Measurements from ENCODE around the gene GPRC5B.

GPRC5B gene

GRCh38 chr16:19896951-19897350 lies 12.3 kb upstream of the GPRC5B start:
- DNase-seq = no peak

GRCh38 chr16:19894586-19894985 lies 9.9 kb upstream of the GPRC5B start:
- DNase-seq = no peak

- DNase-seq = no peak
These were observed 8.3 kb upstream of the GPRC5B start for GRCh38 chr16:19892902-19893301.

GRCh38 chr16:19890901-19891300 lies 6.3 kb upstream of the GPRC5B start:
- no peak for DNase-seq

- DNase-seq = no peak
These were observed 4.2 kb upstream of the GPRC5B start for GRCh38 chr16:19888834-19889233.

GRCh38 chr16:19886073-19886941 lies 1.7 kb upstream of the GPRC5B start:
- DNase-seq = peak; percentile 79

GRCh38 chr16:19885451-19886072 lies 914 bp upstream of the GPRC5B start:
- DNase-seq = no peak

GRCh38 chr16:19883966-19884485 lies 622 bp downstream of the GPRC5B start:
- no peak for DNase-seq

GRCh38 chr16:19883296-19883965 lies 1.2 kb downstream of the GPRC5B start:
- no peak for DNase-seq

GRCh38 chr16:19882646-19883045 lies 2.0 kb downstream of the GPRC5B start:
- no peak for DNase-seq

- DNase-seq = no peak
These were observed 2.5 kb downstream of the GPRC5B start for GRCh38 chr16:19882186-19882585.

- DNase-seq = no peak
These were observed 2.9 kb downstream of the GPRC5B start for GRCh38 chr16:19881783-19882182.

GRCh38 chr16:19881028-19881427 lies 3.6 kb downstream of the GPRC5B start:
- no peak for DNase-seq

GRCh38 chr16:19879241-19879792 lies 5.3 kb downstream of the GPRC5B start:
- DNase-seq = no peak

- DNase-seq = no peak
These were observed 5.9 kb downstream of the GPRC5B start for GRCh38 chr16:19878757-19879156.

- no peak for DNase-seq
These were observed 8.1 kb downstream of the GPRC5B start for GRCh38 chr16:19876501-19877059.

GRCh38 chr16:19875900-19876299 lies 8.7 kb downstream of the GPRC5B start:
- DNase-seq = no peak

GRCh38 chr16:19874851-19875546 lies 9.6 kb downstream of the GPRC5B start:
- DNase-seq = no peak

GRCh38 chr16:19874026-19874425 lies 10.6 kb downstream of the GPRC5B start:
- DNase-seq = no peak

- DNase-seq = no peak
These were observed 11.7 kb downstream of the GPRC5B start for GRCh38 chr16:19872935-19873334.

- DNase-seq = no peak
These were observed 12.3 kb downstream of the GPRC5B start for GRCh38 chr16:19872179-19872863.

- no peak for DNase-seq
These were observed 12.9 kb downstream of the GPRC5B start for GRCh38 chr16:19871721-19872120.

Measured in activated T-cell treated with anti-CD3 and anti-CD28 coated beads for 4 hours (primary cell).